Thoracic aorta endothelial cell (primary cell): ENCODE results near the gene ANKRD13D. TPM values are rescaled to one million over a fixed set of nuclear protein-coding genes. Genes with fewer than 3 reads are reported as not detected.

Experiments used
- total RNA-seq: library from RNA; depleted of rRNA; stranded (reverse); fragments of >200 nt; gene quantifications from 2 replicates; pipeline ENCODE4 v1.2.3, GENCODE V29; 2012

Gene ANKRD13D
- total RNA-seq: 22.1 and 23.5 TPM in 2 replicates

GRCh38 chr11:67289226-67289650 is at the start of gene ANKRD13D:
Gene ANKRD13D (plus strand): TSS chr11:67289303. CDS start chr11:67289461, 158 bp downstream.

GRCh38 chr11:67266449-67267187 is 22.5 kb upstream of the ANKRD13D start, which contains the start of gene GRK2:
Gene GRK2 (plus strand): TSS chr11:67266473. CDS start chr11:67266700, 227 bp downstream.

GRCh38 chr11:67303132-67303834 is 14.2 kb downstream of the ANKRD13D start, which contains the start of gene SSH3:
Gene SSH3 (plus strand): TSS chr11:67303530. CDS start chr11:67303626, 96 bp downstream.

Other genes with a start within 250 kb of the ANKRD13D start
- gene RHOD, start 232.5 kb upstream of the ANKRD13D start, total RNA-seq: 5.2 and 6.8 TPM in 2 replicates
- 68.1 and 68.8 TPM in 2 replicates for gene KDM2A, start 170.0 kb upstream of the ANKRD13D start, total RNA-seq
- 29.1 and 39.3 TPM in 2 replicates for gene GRK2, start 22.8 kb upstream of the ANKRD13D start, total RNA-seq
- gene SSH3, start 14.2 kb downstream of the ANKRD13D start, total RNA-seq: 8.2 and 9.0 TPM in 2 replicates
- 37.9 and 45.9 TPM in 2 replicates for gene POLD4, start 64.2 kb downstream of the ANKRD13D start, total RNA-seq
- gene CLCF1, start 84.3 kb downstream of the ANKRD13D start, total RNA-seq: 2.3 and 2.9 TPM in 2 replicates
- gene RAD9A, start 102.7 kb downstream of the ANKRD13D start, total RNA-seq: 4.4 and 6.7 TPM in 2 replicates
- gene PPP1CA, start 112.6 kb downstream of the ANKRD13D start, total RNA-seq: 200 and 207 TPM in 2 replicates
- not detected in 2 replicates for gene TBC1D10C, start 114.8 kb downstream of the ANKRD13D start, total RNA-seq
- gene CARNS1, start 126.4 kb downstream of the ANKRD13D start, total RNA-seq: 0.13 and 0.22 TPM in 2 replicates
- 39.9 and 47.4 TPM in 2 replicates for gene RPS6KB2, start 139.2 kb downstream of the ANKRD13D start, total RNA-seq
- 0.27 and 0.93 TPM in 2 replicates for gene PTPRCAP, start 148.4 kb downstream of the ANKRD13D start, total RNA-seq
- 84.4 and 99.6 TPM in 2 replicates for gene CORO1B, start 154.2 kb downstream of the ANKRD13D start, total RNA-seq
- not detected in 2 replicates for gene GPR152, start 163.4 kb downstream of the ANKRD13D start, total RNA-seq
- 0.65 and 1.1 TPM in 2 replicates for gene CABP4, start 166.1 kb downstream of the ANKRD13D start, total RNA-seq
- gene TMEM134, start 179.9 kb downstream of the ANKRD13D start, total RNA-seq: 19.4 and 20.2 TPM in 2 replicates
- gene AIP, start 193.7 kb downstream of the ANKRD13D start, total RNA-seq: 34.6 and 37.0 TPM in 2 replicates
- 10.1 and 16.3 TPM in 2 replicates for gene PITPNM1, start 216.1 kb downstream of the ANKRD13D start, total RNA-seq
- 21.1 and 22.7 TPM in 2 replicates for gene CDK2AP2, start 218.9 kb downstream of the ANKRD13D start, total RNA-seq
- not detected in 2 replicates for gene CABP2, start 234.1 kb downstream of the ANKRD13D start, total RNA-seq